HuH-7 (cell line): ENCODE results near the gene CCRL2.
"Not testable (repeated sequence)": the region's sequence is repeated elsewhere in the genome, so short reads cannot be mapped to it uniquely, and the experiment has no call there.

ENCODE experiments used
- DNase-seq: peaks from one replicate; pipeline ENCODE4 v3.0.0; 2011; ENCODE audit warnings: low spot score

The CCRL2 gene

GRCh38 chr3:46380471-46381221 is 26.4 kb upstream of the CCRL2 start:
- DNase-seq, result no peak

DNA sequence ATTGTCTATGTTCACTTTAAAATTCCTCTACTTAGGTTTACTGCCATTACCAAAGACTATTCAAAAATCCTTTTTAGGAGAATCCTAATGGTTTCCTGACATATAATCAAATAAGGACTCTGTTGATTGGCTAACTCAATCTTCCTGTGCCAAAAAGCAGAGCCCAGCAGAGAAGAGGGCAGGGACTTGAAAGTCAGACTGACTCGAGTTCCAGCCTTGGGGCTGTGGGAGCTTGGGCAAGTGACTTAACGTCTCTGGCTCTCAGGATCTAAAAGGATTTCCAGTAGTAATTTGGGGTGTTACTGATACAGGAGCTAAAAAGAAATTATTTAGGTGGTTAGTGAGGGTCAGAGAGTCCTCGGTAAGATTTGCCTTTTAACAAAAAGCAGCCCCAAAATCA is 25.4 kb upstream of the CCRL2 start:
- DNase-seq, result no peak

DNA sequence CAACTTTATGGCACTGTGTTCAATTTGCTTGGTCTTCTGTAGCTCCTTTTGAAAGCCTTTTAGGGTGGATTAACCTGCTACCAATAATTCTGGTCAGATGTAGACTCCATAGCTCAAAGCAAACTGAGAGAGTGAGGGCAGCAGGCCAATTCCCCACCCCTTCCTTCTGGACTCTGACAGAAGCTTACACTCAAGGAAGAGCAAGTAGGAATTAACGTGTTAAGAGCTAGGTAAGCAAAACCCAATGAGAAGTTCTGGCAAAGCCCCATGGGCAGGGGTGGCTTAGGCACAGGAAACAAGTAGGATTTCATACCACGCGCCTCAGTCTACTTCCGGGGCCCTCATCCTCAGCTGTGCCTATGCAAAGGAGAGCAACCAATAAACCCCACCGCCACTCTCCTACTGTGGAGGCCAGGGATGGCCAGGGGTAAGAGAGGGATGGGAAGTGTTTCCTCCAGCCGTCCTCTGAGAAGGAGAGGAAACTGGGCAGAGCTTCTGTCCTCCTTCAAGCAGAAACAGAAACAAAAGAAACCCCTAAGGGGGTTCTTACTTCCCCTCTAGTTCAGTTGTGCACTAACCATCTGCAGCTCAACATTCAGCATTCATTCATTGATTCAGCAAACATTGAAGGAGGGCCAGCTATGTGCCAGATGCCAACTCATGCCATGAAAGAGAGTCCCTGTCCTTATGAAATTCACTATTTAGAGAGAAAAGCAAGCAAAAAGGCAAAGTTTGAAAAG is 23.7 kb upstream of the CCRL2 start:
- DNase-seq, result no peak

DNA sequence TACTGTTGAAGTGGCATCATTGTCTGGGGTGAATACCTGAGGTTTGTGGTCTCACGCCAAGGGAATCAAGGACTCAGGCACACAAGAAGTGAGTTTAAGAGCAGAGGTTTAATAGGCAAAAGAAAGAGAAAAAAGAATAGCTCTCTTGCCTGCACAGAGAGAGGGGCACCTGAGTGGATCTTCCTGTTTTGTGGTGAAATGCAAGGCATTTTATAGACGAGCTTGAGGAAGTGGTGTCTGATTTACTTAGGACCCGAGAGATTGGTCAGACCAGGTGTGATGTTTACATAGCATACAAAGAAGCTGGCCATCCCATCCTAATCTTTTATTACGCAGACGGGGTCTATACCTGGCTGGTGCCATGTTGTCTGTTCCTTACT is 23.1 kb upstream of the CCRL2 start:
- no peak for DNase-seq

- DNase-seq, result no peak
Observed at GRCh38 chr3:46386205-46386604, 20.9 kb upstream of the CCRL2 start.

DNA sequence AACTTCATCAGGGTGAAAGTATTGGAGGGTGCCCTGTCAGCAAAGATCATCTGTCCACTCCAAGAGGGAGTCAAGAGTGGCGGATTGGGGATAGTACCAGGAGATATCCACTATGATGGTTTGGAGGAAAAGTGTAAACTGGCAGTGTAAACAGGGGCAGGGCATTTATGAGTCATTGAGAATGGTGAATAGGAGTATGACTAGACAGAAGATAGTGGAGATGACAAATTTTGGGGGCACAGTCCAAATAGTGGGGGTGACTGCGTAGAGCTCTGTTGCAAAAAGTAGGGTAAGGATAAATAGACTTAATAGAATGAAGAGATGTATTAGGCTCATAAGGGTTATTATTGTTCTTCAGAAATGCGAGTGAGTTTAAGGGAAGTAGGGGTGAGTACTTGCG is 18.2 kb upstream of the CCRL2 start:
- DNase-seq, result not testable (repeated sequence)

DNA sequence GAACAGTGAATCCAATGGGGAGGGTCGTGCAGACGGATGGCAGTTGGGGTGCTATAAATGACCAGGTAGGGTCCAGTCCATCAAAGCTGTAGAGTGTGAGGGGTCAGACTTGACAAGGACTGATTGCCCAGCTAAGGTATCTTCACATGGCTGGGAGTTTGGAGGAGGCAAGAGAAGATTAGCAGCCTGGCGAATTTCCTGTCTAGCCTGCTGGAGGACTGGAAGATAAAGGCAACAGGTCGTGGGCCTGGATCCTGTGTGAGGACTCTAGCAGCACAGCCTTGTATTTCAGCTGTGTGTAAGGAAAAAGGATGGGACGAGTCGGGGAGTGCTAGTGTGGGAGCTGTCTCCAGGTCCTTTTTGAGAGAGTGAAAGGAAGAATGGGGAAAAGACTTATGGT is 17.8 kb upstream of the CCRL2 start:
- no peak for DNase-seq

DNA sequence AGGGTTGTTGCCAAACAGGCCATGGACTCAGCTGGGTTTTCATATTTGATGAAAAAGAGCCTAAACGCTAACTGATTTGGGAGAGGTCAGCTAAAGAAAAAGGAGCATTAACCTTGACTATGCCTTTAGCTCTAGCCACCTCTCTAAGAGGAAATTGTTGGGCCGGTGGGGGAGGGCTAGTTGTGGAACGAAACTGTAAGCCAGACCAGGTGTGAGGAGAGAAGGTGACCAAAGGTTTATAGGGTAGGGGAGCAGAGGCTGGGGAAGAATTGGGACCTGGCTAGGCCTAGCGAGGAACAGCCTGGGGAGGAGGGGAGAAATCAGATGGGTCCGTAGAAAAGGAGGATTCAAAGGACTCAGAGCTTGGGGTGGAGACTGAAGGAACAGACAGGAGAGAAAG is 15.5 kb upstream of the CCRL2 start:
- not testable (repeated sequence) for DNase-seq

GRCh38 chr3:46393011-46393410 is 14.0 kb upstream of the CCRL2 start:
- DNase-seq, result no peak

DNA sequence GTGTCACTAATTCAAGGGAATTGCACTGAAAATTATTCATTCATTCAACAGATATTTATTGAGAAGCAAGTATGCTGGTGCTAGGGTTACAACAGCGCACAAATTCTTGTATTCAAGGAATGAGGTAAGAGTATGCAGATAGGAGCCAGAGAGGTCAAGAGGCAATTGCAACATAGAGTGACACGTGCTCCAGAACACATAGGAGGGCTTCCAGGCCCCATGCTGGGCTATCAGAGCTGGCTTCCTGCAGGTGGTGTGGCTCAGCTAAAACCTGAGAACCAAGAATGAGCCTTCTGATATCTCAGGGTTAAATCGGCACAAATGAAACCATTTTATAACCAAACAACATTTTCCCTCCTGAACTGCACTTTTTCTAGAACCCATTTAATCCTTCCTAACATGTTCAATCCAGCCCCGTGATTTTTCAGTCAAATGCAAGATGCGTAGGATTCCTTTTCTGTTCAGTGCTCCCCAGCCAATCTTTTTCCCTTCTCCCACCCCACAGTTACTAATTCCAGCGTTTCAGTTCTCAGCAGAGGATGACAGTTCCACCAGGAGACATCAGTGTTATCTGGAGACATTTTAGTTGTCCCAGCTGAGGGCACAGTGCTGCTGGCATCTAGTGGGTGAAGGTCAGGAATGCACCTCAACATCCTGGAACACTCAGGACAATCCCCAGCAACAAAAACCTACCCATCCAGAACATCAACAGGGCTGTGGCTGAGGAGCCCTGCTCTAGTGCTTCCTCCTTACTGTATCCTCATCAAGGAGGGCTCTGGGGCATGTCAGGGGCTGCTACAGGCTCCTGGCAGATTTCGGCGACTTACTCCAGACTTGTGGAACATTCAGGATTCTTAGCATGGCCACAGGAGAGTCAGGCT is 13.3 kb upstream of the CCRL2 start:
- peak; percentile 68 for DNase-seq

GRCh38 chr3:46395210-46395661 is 11.8 kb upstream of the CCRL2 start:
- DNase-seq, result no peak

DNA sequence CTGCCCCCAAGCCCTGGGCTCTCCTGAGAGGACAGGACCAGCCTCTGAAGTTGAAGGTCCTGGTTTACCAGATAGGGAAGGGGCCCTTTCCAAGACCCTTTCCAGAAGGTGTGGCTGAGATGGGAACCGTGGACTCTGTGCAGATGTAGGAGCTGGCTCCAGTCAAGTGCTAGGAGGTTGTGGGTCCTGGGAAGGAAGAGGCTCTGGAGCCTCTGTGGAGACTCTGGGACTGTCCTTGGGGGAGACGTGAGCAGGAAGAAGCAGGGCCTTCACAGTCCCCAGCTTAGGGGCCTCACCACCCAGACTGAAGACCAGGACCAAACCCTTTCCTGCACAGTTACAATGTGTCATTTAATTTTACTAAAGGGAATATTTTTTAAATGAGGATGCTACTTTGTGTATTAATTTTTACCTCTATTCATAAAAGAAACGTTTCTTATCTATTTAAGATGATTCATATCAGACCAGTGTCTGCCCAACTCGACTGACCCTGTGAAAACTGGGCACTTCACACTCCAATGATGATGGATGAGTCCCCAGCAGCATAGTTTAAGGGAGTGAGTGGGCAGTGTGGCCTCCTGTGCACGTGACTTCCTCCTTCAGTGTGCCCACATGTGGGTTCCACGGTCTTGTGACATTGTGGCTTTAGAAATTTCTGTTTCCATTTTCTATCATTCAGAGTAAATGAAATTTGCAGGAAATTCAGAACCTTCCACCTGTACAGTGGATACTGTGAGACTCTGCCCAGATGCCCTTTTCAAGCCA is 11.1 kb upstream of the CCRL2 start:
- no peak for DNase-seq

DNA sequence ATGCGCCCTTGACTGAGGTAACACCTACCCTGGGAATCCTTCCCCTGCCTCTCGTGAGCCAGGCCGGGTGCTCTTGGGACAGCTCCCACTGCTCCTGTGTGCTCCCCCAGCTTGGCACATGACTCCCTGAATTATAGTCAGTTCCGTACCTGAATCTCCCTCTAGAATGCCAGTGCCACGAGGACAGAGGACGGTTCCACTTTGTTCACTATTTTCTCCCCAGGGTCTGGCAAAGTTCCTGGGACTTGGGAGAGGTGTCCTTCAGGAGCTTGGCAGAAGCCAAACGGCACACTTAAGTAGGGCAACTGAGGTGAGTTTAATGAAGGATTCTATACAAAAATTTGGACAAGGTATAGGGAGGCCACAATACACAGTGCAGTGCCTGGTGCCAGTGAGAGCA is 9.9 kb upstream of the CCRL2 start:
- no peak for DNase-seq

DNA sequence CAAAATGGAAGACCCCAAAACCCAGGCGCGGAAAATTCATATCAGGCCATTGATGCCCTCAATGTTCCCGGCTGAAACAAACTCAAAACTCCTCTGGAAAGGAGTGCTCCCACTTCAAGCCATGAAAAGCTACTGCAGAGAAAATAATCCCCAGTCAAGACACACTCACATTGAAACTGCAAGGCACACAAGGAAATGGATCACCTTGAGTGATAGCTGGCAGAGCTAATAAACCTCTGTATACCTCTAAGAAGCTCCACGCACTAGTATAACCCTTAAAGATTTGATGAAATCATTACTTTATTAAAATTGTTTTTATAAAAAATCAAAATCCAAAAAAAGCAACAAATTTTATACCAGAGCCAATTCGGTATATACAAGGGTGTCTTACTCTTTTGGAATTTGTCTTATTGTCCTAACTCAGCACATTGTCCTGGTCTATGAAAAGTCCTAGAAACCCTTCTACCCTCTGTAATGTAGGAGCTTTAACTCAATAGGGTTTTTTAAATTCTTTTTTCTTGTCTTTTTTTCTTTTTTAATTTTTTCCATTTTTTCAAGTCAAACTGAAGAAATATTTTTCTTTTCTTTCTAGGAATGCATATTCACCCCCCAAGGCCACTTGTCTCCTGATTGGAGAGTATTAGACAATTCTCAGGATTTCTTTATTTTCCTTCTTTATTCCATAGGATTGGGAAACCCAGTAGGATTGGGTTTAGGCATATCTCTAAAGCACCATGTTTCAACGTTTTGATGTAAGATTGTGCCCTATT is 8.7 kb upstream of the CCRL2 start:
- DNase-seq, result no peak

DNA sequence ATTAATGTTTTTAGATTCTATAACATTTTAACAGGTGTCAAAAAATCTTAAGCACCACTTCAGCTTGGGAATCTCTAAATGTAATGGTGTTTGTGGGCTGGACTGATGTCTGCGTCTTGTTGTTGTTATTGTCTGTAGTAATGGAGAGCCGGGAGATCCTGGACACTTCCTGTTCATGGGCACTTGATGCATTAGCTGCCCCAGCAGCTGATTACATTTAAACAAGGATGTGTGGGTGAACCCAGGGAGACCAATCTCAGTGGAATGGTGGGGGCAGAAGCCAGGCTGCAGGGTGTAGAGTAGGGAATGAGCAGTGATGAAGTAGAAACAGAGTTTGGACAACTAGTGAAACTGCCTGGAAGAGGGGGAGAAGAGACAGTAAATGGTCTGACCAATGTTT is 8.0 kb upstream of the CCRL2 start:
- no peak for DNase-seq

GRCh38 chr3:46399557-46399956 is 7.5 kb upstream of the CCRL2 start:
- no peak for DNase-seq

- no peak for DNase-seq
Observed at GRCh38 chr3:46400000-46400734, 6.9 kb upstream of the CCRL2 start.

GRCh38 chr3:46400846-46401245 is 6.2 kb upstream of the CCRL2 start:
- no peak for DNase-seq

DNA sequence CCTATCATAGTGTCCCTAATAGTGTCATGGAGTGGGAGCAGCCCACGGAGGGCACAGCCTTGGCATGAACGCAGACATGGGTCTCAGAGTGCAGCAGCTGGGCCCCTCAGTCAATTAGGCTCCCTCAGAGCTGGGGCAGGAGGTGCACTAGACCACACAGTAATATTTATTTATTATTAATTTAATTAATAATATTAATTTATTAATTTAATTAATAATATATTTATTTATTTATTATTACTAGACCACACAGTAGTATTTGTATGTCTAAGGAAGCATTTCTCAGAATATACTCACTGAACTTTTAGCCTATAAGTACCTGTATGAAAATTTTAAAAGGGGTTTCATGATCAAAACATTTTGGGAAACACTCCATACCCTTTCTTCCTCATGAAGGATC is 5.5 kb upstream of the CCRL2 start:
- DNase-seq, result no peak

DNA sequence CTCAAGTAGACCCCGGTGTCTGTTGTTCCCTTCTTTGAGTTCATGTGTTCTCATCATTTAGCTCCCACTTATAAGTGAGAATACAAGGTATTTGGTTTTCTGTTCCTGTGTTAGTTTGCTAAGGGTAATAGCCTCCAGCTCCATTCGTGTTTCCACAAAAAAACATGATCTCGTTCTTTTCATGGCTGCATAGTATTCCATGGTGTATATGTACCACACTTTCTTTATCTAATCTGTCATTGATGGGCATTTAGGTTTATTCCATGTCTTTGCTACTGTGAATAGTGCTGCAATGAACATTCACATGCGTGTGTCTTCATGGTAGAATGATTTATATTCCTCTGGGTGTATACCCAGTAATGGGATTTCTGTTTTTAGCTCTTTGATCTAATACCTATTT is 4.2 kb upstream of the CCRL2 start:
- not testable (repeated sequence) for DNase-seq
